Vagina (tissue), 2 donors: ENCODE results near the gene TANGO2.

Experiments
- CTCF ChIP-seq, 3 experiments: fragments of 450-650 bp in 2 of 3; fragments of 200-600 bp in 1 of 3; sonication (generic) in 1 of 3; IDR thresholded peaks; one replicate each; pipeline ENCODE4 v1.5.1; 2017 to 2019; ENCODE audit warnings: antibody characterized with exemption in 3 of 3, mild to moderate bottlenecking in 2 of 3, moderate library complexity in 2 of 3
- POLR2A ChIP-seq, 2 donors: fragments of 450-650 bp; IDR thresholded peaks; one replicate each; pipeline ENCODE4 v1.6.1; 2017; ENCODE audit warnings: antibody characterized with exemption in 2 of 2, mild to moderate bottlenecking in 2 of 2, moderate library complexity in 2 of 2
- POLR2AphosphoS5 ChIP-seq, 2 donors: sonication (generic); formaldehyde crosslinking; IDR thresholded peaks; one replicate each; pipeline ENCODE4 v1.9.0; 2017; ENCODE audit warnings: antibody characterized with exemption in 2 of 2, mild to moderate bottlenecking in 2 of 2, low read depth in 1 of 2; ENCODE audit not compliant: insufficient read depth in 1 of 2

GRCh38 chr22:20037419-20037818 is 16.5 kb downstream of the TANGO2 start:
- TF ChIP-seq CTCF (IDR thresholded peaks at IDR 0.05) (no peak), POLR2AphosphoS5 (IDR thresholded peaks at IDR 0.05; ENCODE audit: insufficient read depth in 1 of 2, low read depth in 1 of 2) (no peak), POLR2A (IDR thresholded peaks at IDR 0.05) (no peak)
